ENCODE data around the gene KRT16.

KRT16 gene

GRCh38 chr17:41561554-41561953 lies 51.0 kb downstream of the KRT16 start:
- Histone ChIP-seq H3K27ac (ENCODE audit: low read length) (no peak overlapping the region), H4K20me1 (ENCODE audit: insufficient read depth, low read length) (no peaks in the 10 kb centered on the region), H3K4me2 (ENCODE audit: insufficient read depth, low read length) (no peak overlapping the region), H3K27me3 (ENCODE audit: insufficient read depth, low read length, poor library complexity) (peaks cover 9% of the 10 kb centered on the region), H3K9me3 (ENCODE audit: insufficient read depth, low read length, severe bottlenecking) (no peaks in the 10 kb centered on the region), H3K9ac (ENCODE audit: low read depth, low read length) (no peak overlapping the region), H2AFZ (ENCODE audit: low read depth, low read length) (no peak overlapping the region), H3K4me1 (ENCODE audit: insufficient read depth, low read length) (no peaks in the 10 kb centered on the region), H3K4me3 (ENCODE audit: low read depth in 1 of 2, low read length in 2 of 2) (no peak overlapping the region), H3K79me2 (ENCODE audit: insufficient read depth, low read length) (no peaks in the 10 kb centered on the region), H3K36me3 (ENCODE audit: insufficient read depth, low read length) (no peaks in the 10 kb centered on the region)
- TF ChIP-seq EZH2 (IDR thresholded peaks at IDR 0.05; ENCODE audit: borderline replicate concordance, low read depth, low read length, severe bottlenecking) = no peak
- no peak for TF ChIP-seq CTCF (IDR thresholded peaks at IDR 0.05; ENCODE audit: borderline replicate concordance, extremely low read depth, low read length, poor library complexity, severe bottlenecking)
- no peak for ATAC-seq (ENCODE audit: insufficient read depth, low read depth)
- DNase-seq = no peak
